GM12891 (cell line): ENCODE results near the gene SERPINI1.

Source experiments
- PAX5 ChIP-seq: IDR thresholded peaks from 2 replicates; pipeline ENCODE4 v1.6.1; 2011; ENCODE audit warnings: low read length, moderate library complexity, mild to moderate bottlenecking; ENCODE audit not compliant: insufficient read depth, severe bottlenecking
- POLR2A ChIP-seq: IDR thresholded peaks from 2 replicates; pipeline ENCODE4 v1.6.1; 2011; ENCODE audit warnings: low read depth, low read length, control low read depth
- POLR2AphosphoS5 ChIP-seq: IDR thresholded peaks from 2 replicates; pipeline ENCODE4 v1.6.1; 2011; ENCODE audit warnings: low read depth, low read length, control low read depth
- POU2F2 ChIP-seq: IDR thresholded peaks from 2 replicates; pipeline ENCODE4 v1.6.1; 2011; ENCODE audit warnings: low read depth, mild to moderate bottlenecking, control low read depth, low read length, moderate library complexity
- SPI1 ChIP-seq: IDR thresholded peaks from 2 replicates; pipeline ENCODE4 v1.6.1; 2011; ENCODE audit warnings: low read depth, low read length, control low read depth
- TAF1 ChIP-seq: IDR thresholded peaks from 2 replicates; pipeline ENCODE4 v1.6.1; 2011; ENCODE audit warnings: low read depth, low read length, control low read depth

DNA sequence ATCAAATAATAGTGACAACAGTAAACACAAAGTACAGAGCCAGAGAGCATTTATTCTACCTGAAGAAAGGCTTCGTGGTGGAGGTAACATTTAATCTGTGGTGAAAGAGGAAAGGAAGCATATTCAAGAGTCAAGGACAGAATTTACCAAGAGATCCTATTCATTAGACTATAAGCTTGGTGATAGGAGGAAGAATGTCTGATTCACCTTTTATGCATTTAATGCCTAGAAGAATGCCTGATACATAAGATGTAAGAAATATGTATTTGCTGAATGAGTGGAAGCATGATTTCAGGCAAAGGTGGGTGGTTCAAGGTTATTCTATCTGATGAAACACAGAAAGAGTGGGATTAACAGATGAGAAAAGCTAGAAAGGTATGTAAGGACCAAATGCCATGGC, 119.8 kb downstream of the SERPINI1 start:
- TF ChIP-seq TAF1, result no peak
- no peak for TF ChIP-seq POLR2AphosphoS5
- no peak for TF ChIP-seq POLR2A
- no peak for TF ChIP-seq PAX5
- no peak for TF ChIP-seq SPI1
- no peak for TF ChIP-seq POU2F2
